Neural progenitor cell (in vitro differentiated cells): Measurements from ENCODE around the gene MAGI1. TPM values are rescaled to one million over a fixed set of nuclear protein-coding genes. Genes with fewer than 3 reads are reported as not detected.

ENCODE experiments used
- DNase-seq: peaks from one replicate; pipeline ENCODE4 v3.0.0-alpha.2; 2016; ENCODE audit warnings: low spot score
- H2AFZ ChIP-seq: fragments of 200-600 bp; sonication (generic); replicated peaks from 2 replicates; pipeline ENCODE4 v1.6.1; 2016; ENCODE audit warnings: antibody characterized with exemption
- H3F3A ChIP-seq: fragments of 200-600 bp; sonication (generic); 2 replicates; pipeline ENCODE4 v1.6.1; 2016; ENCODE audit warnings: antibody characterized with exemption, low read depth
- H3K27ac ChIP-seq: fragments of 200-600 bp; sonication (generic); 2 replicates; pipeline ENCODE4 v1.5.1; 2016; ENCODE audit warnings: mild to moderate bottlenecking
- H3K27me3 ChIP-seq: fragments of 200-600 bp; sonication (generic); 2 replicates; pipeline ENCODE4 v1.6.1; 2016; ENCODE audit warnings: mild to moderate bottlenecking, moderate library complexity
- H3K36me3 ChIP-seq: fragments of 200-600 bp; sonication (generic); 2 replicates; pipeline ENCODE4 v1.5.1; 2016
- H3K4me1 ChIP-seq: fragments of 200-600 bp; sonication (generic); 2 replicates; pipeline ENCODE4 v1.6.1; 2016; ENCODE audit warnings: mixed run types
- H3K4me2 ChIP-seq: fragments of 200-600 bp; sonication (generic); 2 replicates; pipeline ENCODE4 v1.6.1; 2016
- H3K4me3 ChIP-seq: fragments of 200-600 bp; sonication (generic); 2 replicates; pipeline ENCODE4 v1.5.1; 2016
- H3K79me2 ChIP-seq: fragments of 200-600 bp; sonication (generic); 2 replicates; pipeline ENCODE4 v1.6.1; 2016; ENCODE audit warnings: low read depth
- H3K9ac ChIP-seq: fragments of 200-600 bp; sonication (generic); 2 replicates; pipeline ENCODE4 v1.6.1; 2016
- H3K9me3 ChIP-seq: fragments of 200-600 bp; sonication (generic); 2 replicates; pipeline ENCODE4 v1.5.1; 2016; ENCODE audit warnings: low read depth
- H4K20me1 ChIP-seq: fragments of 200-600 bp; sonication (generic); 2 replicates; pipeline ENCODE4 v1.6.1; 2016; ENCODE audit warnings: low read depth
- H3K27ac Mint-ChIP-seq: 3 replicates; pipeline ENCODE4 v1.8.0; 2021; ENCODE audit warnings: mixed read lengths
- H3K27me3 Mint-ChIP-seq: 2 replicates; pipeline ENCODE4 v1.8.0; 2022; ENCODE audit warnings: low read depth, mild to moderate bottlenecking, inconsistent platforms, moderate library complexity, mixed read lengths; ENCODE audit not compliant: insufficient read depth
- H3K36me3 Mint-ChIP-seq: 3 replicates; pipeline ENCODE4 v1.8.0; 2021; ENCODE audit warnings: mixed read lengths
- H3K4me1 Mint-ChIP-seq: 3 replicates; pipeline ENCODE4 v1.8.0; 2021; ENCODE audit warnings: mixed read lengths
- H3K4me3 Mint-ChIP-seq: 3 replicates; pipeline ENCODE4 v1.8.0; 2021; ENCODE audit warnings: mild to moderate bottlenecking, moderate library complexity, mixed read lengths
- H3K9me3 Mint-ChIP-seq: 3 replicates; pipeline ENCODE4 v1.8.0; 2020; ENCODE audit warnings: mixed read lengths
- CTCF ChIP-seq: fragments of 200-600 bp; sonication (generic); IDR thresholded peaks from 2 replicates; pipeline ENCODE4 v1.5.1; 2017; ENCODE audit warnings: antibody characterized with exemption, mild to moderate bottlenecking
- EZH2 ChIP-seq: fragments of 200-600 bp; sonication (generic); IDR thresholded peaks from 2 replicates; pipeline ENCODE4 v1.6.1; 2017; ENCODE audit warnings: antibody characterized with exemption, mild to moderate bottlenecking, moderate library complexity
- EZH2phosphoT487 ChIP-seq: fragments of 200-600 bp; sonication (generic); IDR thresholded peaks from 2 replicates; pipeline ENCODE4 v1.6.1; 2017; ENCODE audit warnings: antibody characterized with exemption
- total RNA-seq: library from RNA; depleted of rRNA; stranded (reverse); fragments of >200 nt; gene quantifications from 2 replicates; pipeline ENCODE4 v1.2.3, GENCODE V29; 2015; ENCODE audit warnings: low replicate concordance

Gene MAGI1
- total RNA-seq, 1 donor from 2014 or later = 40.6 TPM

GRCh38 chr3:65314916-65315315, 723.8 kb downstream of the MAGI1 start:
- H3K9ac ChIP-seq = no peak overlapping the region
- no peak overlapping the region for H2AFZ ChIP-seq
- H3K27me3 ChIP-seq = no peaks in the 10 kb centered on the region
- no peak overlapping the region for H3K27ac ChIP-seq
- H3K4me3 Mint-ChIP-seq = no peak overlapping the region
- H3F3A ChIP-seq = no peaks in the 10 kb centered on the region
- no peaks in the 10 kb centered on the region for H3K4me1 Mint-ChIP-seq
- no peak overlapping the region for H3K4me2 ChIP-seq
- peaks cover 6% of the 10 kb centered on the region for H3K27me3 Mint-ChIP-seq
- H3K9me3 ChIP-seq = no peaks in the 10 kb centered on the region
- no peak overlapping the region for H3K4me3 ChIP-seq
- no peak overlapping the region for H3K27ac Mint-ChIP-seq
- H3K79me2 ChIP-seq = no peaks in the 10 kb centered on the region
- H3K36me3 Mint-ChIP-seq = no peaks in the 10 kb centered on the region
- H3K9me3 Mint-ChIP-seq = no peaks in the 10 kb centered on the region
- no peaks in the 10 kb centered on the region for H3K36me3 ChIP-seq
- H3K4me1 ChIP-seq = peaks cover 6% of the 10 kb centered on the region
- TF ChIP-seq CTCF (no peak), EZH2 (no peak), EZH2phosphoT487 (no peak)
- H4K20me1 ChIP-seq = no peaks in the 10 kb centered on the region
- DNase-seq = no peak

- TF ChIP-seq EZH2 = no peak
- no peak for TF ChIP-seq EZH2phosphoT487
- no peak for TF ChIP-seq CTCF
- H3K4me3 Mint-ChIP-seq = no peak overlapping the region
Measured at GRCh38 chr3:65314269-65314668, 724.4 kb downstream of the MAGI1 start.

DNA sequence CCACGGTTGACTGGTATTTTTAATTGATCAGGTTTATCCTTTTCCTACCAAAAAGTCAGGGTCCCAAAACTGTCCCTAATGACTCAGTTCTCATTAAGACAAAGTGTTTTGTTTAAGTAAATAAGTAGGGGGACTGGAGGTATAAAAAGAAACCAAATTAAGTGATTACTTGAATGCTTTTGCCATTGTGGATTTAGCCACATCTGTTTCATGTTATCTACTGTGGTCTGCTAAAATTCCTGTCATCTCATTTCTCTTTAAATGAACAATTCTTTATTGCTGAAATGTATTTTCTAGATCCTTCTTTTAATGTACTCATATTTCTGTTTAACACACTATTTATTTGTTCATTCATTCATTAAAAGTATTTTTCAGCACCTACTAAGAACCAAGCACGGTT, 725.1 kb downstream of the MAGI1 start:
- H3K4me3 ChIP-seq = no peak overlapping the region
- no peaks in the 10 kb centered on the region for H3F3A ChIP-seq
- no peak overlapping the region for H2AFZ ChIP-seq
- no peaks in the 10 kb centered on the region for H3K27me3 ChIP-seq
- DNase-seq = no peak
- peaks cover 13% of the 10 kb centered on the region for H3K4me1 ChIP-seq
- no peak overlapping the region for H3K27ac ChIP-seq
- Mint-ChIP-seq H3K4me3 (no peak overlapping the region), H3K27ac (no peak overlapping the region), H3K9me3 (no peaks in the 10 kb centered on the region), H3K36me3 (no peaks in the 10 kb centered on the region), H3K4me1 (no peaks in the 10 kb centered on the region), H3K27me3 (peaks cover 6% of the 10 kb centered on the region)
- no peak overlapping the region for H3K9ac ChIP-seq
- H3K79me2 ChIP-seq = no peaks in the 10 kb centered on the region
- TF ChIP-seq CTCF = no peak
- no peak for TF ChIP-seq EZH2
- TF ChIP-seq EZH2phosphoT487 = no peak
- no peaks in the 10 kb centered on the region for H3K9me3 ChIP-seq
- no peaks in the 10 kb centered on the region for H3K36me3 ChIP-seq
- H4K20me1 ChIP-seq = no peaks in the 10 kb centered on the region
- no peak overlapping the region for H3K4me2 ChIP-seq

More at GRCh38 chr3:65314269-65314668, 724.4 kb downstream of the MAGI1 start:
- no peaks in the 10 kb centered on the region for H3K79me2 ChIP-seq
- DNase-seq = no peak
- no peak overlapping the region for H3K4me3 ChIP-seq
- no peaks in the 10 kb centered on the region for H3K9me3 ChIP-seq
- Mint-ChIP-seq H3K9me3 (no peaks in the 10 kb centered on the region), H3K27ac (no peak overlapping the region), H3K27me3 (peaks cover 6% of the 10 kb centered on the region), H3K4me1 (no peaks in the 10 kb centered on the region), H3K36me3 (no peaks in the 10 kb centered on the region)
- no peaks in the 10 kb centered on the region for H4K20me1 ChIP-seq
- H2AFZ ChIP-seq = no peak overlapping the region
- H3K36me3 ChIP-seq = no peaks in the 10 kb centered on the region
- H3K4me2 ChIP-seq = no peak overlapping the region
- H3K27ac ChIP-seq = no peak overlapping the region
- H3K9ac ChIP-seq = no peak overlapping the region
- no peaks in the 10 kb centered on the region for H3K27me3 ChIP-seq
- H3F3A ChIP-seq = no peaks in the 10 kb centered on the region
- peaks cover 7% of the 10 kb centered on the region for H3K4me1 ChIP-seq
